Ecto neural progenitor cell (in vitro differentiated cells): ENCODE data around the gene PLA2G2D.

ENCODE experiments used
- DNase-seq: peaks from one replicate; pipeline ENCODE4 v3.0.0-alpha.2; 2018; ENCODE audit warnings: low spot score

The PLA2G2D gene

DNA sequence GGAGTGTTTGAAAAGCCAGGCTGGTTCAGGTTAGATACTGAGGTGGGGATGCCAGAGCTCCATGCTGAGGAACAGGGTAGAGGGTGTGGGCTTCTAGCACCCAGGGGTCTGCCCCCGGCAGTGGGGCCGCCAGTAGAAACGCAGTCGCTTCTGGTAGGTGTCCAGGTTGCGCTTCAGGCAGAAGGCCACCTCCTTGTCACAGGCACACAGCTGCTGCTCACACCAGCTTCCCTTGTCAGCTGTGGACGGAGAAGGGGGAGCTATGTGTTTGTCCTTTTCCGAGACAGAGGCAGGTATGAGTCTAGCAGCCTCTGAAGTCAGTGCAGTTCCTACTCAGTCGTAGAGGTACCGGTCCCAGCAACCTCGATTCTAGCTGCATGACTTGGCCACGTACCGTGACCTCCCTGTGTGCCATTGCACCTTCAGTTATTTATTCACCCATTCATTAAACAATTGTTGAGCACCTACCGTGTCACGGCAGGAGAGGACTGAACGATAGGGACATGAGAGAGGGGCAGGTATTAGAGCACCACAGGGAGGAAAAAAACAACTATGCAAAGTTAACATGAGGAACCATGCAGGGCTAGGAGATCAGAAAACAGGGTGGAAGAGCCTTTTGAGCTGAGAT, 5.2 kb downstream of the PLA2G2D start:
- DNase-seq = no peak

DNA sequence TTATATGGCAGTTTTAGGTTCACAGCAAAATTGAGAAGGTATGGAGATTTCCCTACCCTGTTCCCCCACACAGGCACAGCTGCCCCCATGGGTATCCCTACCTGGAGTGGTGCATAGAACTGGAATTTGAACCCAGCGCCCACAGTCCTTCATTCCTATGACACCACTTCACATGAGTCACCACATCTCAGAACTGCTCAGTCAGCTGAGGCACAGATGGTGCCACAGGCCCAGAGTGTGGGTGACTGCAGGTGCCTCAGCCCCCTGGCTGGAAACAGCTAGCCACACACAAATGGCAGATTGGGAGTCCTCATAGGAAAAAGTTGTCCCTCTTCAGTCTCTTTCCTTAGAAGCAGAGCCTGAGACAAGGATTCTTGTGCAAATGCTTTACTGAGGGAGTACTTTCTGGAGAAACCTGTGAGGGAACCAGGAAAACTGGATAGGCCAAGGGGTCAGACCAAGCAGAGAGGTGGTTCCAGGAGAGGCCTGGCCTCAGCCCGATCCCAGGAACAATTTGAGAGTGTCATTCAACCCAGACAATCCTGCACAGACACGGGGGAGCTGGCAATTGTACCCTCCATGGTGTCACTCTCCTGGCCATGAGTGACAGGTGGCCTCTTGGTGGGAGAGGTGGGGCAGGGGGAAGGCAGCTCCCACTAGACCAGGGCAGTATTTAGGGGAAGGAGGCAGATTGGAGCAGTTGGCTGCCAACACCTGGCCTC, 6.9 kb downstream of the PLA2G2D start:
- DNase-seq = no peak

DNA sequence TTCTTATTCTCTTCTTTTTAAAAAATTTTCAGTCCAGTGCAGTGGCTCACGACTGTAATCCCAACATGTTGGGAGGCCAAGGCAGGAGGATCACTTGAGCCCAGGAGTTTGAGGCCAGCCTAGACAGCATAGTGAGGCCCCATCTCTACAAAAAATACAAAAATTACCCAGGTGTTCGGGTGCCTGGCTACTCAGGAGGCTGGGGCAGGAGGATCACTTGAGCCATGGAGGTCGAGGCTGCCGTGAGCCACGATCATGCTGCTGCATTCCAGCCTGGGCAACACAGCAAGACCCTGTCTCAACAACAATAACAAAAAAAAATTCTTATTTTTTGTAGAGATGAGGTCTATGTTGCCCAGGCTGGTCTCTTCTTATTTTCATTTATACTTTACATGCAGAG, 7.9 kb downstream of the PLA2G2D start:
- no peak for DNase-seq

DNA sequence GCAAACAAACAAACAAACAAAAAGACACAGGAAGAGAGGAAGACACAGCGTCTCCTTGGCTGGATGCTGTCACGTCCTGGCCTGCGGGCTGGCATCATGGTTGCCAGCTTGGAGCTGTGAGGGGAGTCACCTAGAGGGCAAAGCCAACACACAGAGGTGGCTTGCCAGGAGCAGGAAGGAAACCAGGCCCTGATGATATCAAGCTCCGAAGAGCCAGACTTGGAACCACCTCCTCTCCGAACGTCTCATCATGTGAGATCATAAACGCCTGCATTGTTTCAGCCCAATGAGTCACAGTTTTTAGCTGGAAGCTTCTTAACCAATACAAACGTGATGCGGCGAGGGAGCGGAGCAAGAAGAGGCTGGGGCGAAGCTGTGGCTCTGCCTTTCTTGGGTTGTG, 8.7 kb downstream of the PLA2G2D start:
- DNase-seq = no peak

DNA sequence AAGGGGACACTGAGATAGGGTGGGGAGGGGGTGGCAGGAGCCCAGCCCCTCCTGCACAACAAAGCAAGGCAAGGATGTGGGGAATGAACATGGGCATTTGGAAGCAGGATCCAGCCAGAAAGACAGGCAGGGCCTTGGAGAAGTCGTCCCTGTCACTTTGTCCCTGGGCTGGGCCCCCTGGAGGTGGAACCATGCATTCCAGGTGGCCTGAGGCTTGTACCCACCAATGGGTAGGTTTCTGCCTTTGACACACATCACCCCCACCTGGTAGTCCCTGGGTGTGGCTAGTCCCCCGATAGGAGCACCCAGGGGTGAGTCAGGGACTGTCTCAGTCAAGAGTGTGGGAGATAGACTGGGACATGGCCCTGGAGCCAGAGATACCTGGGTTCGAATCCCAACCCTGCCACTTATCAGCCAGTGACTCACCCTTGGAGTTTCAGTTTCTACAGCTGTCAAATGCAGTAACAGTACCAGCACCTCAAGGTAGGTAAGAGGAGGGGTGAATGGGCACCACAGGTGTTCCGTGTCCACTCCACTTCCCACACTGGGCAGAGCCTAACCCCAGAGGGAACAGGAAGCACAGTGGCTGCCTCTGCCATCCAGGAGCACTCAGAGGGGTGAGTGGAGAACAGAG, 10.0 kb downstream of the PLA2G2D start:
- DNase-seq = no peak

DNA sequence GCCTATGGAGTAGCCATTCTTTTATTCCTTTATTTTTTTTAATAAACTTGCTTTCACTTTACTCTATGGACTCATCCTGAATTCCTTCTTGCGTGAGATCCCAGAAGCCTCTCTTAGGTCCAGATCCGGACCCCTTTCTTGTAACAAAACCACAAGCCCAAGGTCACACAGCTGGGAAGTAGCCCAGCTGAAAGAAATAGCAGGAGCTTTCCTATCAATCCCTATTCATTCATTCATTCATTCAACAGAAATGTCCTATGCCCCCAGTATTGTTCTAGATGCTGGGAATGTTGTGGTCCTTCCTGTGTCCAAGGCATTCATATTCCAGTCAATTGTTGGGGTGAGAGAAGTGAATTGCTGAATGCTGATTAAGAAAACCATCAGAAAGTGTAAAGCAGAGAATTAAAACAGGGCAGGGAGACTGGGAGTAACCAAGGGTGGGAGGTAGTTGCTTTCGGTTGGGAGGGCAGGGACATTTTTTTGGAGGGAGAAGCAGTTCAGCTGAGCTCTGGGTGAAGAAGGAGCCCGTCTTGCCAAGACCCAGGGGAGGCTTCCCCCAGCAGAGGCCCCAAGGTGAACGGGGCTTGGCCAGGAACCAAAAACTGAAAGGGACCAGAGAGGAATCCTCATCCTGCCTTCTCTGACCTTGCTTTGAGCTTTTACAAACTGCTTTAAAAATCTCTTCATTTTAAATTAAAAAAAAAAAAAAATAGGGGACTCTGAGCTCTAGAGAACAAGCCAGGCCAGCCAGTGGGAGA, 10.8 kb downstream of the PLA2G2D start:
- no peak for DNase-seq

DNA sequence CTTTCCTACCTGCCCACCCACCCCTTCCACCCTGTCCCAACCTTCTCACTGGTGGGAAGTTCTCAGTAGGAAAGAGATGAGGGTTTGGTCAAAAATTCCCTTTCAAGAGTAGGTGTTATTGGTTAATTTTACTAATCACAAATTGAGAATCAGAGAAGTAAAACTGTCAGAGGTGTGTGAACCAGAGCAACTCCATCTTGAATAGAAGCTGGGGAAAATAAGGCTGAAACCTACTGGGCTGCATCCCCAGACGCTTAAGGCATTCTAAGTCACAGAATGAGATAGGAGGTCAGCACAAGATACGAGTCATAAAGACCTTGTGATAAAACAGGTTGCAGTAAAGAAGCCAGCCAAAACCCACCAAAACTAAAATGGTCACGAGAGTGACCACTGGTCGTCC, 11.5 kb downstream of the PLA2G2D start:
- no peak for DNase-seq

DNA sequence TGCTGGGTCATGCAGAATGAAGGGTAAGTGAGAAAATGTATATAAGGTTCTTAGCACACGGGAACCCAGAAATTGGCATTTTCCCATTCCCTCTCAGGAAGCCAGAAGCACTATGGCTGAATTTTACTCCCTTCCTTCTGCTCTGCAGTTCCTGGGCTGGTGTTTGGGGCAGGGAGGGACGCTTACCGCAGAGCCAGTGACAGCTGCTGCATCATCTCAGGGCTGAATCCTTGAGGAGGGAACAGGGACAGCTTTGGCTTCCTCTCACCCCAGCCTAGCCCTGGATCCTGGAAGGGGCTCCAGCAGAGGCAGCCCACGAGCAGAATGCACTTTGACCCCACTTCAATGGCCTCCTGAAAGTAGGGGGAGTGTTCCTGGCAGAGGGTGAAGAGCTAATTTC, 12.0 kb downstream of the PLA2G2D start:
- no peak for DNase-seq

DNA sequence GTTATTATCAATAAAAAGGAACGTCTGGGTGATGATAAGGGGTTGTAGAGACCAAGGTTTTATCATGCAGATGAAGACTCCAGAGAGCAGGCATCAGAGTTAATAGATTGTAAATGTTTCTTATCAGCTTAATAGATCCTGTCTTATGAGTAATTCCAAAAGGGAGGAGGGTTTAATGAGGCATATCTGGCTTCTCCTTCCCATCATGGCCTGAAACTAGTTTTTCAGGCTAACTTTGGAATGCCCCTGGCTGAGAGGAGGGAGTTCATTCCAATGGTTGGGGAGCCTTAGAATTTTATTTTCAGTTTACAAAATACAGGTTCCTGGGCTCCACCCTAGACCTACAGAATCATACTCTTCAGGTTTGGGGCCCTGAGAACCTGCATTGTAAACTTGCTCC, 13.5 kb downstream of the PLA2G2D start:
- DNase-seq = no peak

DNA sequence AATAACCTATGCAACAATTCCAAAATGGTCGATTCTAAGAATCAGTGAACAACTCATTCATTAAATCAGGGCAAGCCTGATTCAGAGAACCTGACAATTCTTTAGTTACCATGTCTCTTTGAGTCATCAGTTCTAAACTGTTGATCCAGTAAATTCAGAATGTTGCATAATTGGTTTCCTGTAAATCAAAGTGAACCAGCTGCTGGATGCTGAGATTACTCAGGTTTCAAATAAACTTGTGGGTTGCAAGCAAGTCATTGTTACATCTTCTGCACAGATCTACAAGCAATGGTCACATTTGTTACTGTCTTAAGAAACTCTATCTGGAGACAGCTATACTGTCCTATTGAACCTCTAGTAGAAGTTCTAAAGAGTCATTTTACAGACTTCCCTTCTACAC, 16.5 kb downstream of the PLA2G2D start:
- no peak for DNase-seq

DNA sequence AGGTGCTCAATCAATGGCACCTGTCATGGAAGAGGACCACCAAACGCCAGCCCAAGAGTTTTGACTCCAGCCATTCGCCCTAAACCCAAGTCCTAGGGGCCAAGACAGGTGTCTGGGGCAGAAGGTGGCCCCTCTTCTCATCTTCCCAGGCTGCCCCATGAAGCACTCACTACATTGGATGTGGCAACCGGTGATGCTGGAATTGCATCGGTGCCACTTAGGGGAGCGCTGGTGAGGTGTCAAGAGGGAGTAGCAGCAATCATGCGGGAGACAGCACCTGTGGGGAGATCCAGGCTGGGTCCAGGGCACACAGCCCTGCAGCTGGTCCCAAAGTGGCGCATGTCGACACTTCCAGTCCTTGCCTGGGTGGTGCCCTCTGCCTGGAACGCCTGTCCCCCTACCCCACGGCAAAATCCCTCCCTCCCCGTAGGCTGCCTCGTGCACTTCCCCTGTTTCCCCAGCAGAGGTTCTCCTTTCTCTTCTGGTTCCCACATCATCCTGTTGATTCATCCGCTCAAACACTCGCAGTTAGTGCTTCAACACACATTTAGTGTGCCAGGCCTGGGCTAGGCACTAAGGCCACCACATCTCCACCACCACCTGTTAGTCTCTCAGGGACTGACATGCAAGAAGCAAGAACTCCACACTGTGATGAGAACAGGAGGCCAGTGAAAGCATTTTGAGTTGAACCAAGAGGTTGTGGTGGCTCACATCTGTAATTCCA, 18.5 kb downstream of the PLA2G2D start:
- peak; percentile 68 for DNase-seq

DNA sequence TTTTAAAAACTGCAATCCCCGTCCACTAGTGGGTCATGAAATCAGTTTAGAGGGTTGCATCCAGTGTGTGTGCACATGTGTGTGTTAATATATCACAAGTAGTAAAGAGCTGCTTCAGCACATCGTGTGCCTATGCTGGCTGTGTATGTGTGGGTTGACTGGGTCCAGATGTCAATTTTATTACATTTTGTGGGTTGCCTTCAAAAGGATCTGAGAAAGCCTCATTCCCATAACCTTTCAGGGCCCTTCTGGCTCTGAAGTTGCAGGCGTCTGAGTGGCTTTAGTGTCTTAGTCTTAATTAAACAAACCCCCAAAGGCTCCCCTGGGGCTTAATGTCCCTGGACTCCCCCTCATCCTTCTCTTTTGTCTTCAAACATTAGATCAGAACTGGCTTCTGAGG, 19.8 kb downstream of the PLA2G2D start:
- DNase-seq = no peak

DNA sequence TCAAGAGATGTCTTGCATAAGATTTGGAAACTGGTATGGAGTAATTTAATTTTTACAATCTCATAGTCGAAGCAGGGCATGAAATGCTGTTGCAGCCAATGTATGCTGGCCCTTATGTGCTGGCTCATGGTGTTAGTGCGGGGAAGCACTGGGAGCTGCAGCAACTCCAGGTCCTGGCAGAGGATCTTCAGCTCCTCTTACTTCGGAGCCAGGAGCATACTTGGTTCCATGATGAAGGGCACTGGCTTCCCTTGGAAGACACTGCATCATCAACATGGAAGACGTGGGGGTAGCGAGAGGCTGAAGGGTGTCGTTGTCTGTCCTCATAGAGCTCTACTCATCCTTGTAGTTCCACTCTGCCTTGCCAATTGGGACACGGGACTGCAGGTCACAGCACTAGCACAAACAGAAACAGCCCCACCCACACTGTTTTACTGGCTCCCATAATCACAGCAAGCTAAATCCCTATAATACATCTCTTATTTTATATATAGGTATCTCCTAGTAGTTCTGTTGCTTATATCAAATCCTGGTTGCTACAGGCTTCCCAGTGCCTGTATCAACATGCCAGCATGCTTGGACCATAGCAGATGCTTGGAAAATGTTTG, 22.4 kb downstream of the PLA2G2D start:
- no peak for DNase-seq

DNA sequence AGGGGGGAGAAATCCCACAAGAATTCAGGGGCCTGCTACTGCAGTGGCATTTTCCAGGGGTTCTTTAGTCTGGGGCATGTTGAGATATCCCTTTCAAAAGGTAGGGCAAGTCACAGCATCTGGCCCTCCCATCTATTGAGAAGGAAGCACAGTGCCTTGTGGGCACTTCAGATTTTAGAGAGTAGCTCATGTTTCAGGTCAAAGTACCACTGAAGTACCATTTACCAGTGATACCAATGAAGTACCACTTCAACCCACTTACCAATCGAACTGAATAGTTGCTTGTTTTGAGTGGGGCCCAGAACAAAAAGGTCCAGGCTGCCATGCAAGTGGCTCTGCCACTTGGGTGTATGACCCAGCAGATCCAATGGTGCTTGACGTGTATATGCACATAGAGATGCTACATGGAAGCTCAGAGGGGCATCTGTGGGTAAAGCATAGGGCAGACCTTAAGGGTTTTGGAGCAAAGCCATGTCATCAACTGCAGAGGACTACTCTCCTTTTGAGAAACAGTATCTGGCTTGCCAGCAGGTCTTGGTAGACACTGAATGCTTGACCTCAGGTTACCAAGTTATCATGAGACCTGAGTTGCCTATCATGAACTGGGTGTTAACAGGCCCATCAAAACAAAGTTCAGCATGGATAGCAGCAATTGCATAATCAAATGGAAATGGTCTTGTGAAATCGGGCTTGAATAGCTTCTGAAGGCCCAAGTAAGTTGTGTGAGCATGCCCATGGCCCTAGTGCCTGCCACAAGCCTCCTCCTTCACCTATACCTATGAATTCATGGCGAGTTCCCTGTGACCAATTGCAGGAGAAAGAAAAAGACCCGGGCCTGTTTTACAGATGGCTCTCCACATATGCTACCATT, 23.5 kb downstream of the PLA2G2D start:
- no peak for DNase-seq

DNA sequence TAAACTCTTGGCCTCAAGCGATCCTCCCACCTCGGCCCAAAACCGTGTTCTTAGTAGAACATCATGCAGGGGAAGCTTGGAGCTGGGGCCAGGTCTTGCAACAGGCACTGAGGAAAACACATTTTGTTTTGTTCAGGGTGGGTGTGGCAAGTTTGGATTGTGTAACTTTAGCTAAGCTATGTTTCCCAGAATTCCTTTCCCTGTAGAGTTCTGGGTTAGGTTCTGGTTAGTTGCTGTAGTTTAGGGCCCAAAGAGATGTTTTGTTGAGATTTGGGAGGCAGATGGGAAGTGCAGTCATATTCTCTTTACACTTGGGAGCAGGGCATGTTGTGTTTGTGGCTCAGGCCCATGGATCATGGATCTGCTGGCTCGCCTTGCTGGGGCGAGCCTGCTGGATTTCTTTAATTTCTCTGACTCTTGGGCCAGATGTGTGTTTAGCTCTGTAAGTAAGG, 25.4 kb downstream of the PLA2G2D start:
- no peak for DNase-seq

DNA sequence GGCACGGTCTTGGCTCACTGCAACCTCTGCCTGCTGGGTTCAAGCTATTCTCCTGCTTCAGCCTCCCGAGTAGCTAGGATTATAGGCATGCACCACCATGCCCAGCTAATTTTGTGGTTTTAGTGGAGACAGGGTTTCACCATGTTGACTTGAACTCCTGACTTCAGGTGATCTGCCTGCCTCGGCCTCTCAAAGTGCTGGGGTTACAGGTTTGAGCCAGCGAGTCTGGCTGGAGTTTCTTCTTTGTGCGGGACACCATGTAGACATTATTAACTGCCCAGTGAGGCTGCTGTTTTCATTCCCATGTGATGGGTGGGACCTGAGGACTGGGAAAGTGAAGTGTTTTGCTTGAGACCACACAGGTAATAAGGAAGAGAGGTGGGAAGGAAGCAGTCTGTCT, 26.0 kb downstream of the PLA2G2D start:
- no peak for DNase-seq

DNA sequence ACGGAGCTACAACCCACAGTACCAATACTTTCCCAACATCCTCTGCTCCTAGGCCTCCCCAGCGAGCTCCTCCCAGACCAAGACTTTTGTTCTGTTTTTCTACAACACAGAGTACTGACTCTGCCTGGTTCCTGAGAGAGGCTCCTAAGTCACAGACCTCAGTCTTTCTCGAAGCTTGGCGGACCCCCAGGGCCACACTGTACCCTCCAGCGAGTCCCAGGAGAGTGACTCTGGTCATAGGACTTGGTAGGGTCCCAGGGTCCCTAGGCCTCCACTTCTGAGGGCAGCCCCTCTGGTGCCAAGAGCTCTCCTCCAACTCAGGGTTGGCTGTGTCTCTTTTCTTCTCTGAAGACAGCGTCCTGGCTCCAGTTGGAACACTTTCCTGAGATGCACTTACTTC, 28.7 kb downstream of the PLA2G2D start:
- DNase-seq = no peak

DNA sequence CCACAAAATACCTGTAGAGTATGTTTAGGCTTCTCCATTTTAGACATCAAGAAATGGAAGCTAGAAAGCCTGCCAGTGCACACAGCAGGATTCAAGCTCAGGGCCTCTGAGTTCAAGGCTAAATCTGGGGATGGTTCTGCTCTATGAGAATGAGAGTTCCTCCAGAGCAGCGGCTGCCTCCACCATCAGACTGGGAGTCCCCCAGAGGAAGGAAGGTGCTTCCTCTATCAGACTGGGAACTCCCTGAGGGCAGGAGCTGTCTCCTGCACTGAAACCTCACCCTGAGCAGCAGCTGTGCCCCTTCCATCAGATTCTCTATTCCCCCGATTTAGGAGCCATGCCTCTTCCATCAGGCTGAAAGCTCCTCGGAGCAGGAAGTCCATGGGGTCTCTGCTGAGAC, 29.2 kb downstream of the PLA2G2D start:
- no peak for DNase-seq

DNA sequence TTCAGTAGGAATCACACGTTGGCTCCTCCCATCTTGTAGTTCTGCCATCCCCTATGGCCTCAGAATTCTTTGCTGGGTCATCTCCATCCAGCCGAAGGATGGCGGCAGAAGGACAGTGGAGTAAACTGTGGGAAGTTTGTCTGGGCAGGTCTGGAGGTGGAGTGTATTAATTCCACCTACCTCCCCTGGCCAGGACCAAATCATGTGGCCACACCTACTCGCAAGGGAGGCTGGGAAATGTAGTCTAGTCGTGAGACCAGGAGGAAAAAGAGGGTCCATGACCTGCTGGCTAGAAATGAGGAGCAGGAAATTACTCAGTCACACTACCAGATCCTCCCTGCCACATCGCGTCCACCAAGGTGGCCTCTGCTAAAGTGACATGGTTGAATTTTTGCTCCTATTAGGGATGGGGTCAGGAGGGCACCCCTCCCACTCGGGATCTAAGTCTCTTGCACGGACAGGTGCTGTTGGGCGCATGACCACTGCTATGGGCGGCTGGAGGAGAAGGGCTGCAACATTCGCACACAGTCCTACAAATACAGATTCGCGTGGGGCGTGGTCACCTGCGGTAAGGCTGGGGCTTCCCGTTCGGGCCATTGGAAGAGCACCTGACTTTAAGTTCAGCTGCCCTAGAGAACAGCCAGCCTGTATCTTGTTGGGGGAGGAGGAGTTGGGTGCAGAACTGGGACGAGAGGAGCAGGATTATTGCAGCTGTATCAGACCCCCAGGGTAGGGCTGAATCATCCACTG, 29.8 kb downstream of the PLA2G2D start:
- no peak for DNase-seq

DNA sequence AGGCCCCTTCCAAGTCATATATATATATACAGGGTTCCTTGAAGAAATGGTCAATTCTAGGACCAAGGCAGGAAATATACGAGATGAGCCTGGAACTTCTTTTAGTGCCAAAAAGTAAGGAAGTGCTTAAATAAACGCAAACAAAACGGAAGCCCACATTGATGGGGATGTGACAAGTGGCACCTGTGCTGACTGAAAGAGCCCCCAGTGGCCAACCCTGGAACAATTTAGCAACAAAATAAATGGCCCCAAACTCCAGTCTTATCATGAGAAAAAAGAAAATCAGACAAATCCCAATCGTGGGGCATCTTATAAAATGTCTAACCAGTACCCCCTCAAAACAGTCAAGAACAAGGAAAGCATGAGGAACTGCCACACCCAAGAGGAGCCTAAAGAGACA, 31.7 kb downstream of the PLA2G2D start:
- DNase-seq = no peak
